ENCODE data around the gene SLC1A2.

DNA sequence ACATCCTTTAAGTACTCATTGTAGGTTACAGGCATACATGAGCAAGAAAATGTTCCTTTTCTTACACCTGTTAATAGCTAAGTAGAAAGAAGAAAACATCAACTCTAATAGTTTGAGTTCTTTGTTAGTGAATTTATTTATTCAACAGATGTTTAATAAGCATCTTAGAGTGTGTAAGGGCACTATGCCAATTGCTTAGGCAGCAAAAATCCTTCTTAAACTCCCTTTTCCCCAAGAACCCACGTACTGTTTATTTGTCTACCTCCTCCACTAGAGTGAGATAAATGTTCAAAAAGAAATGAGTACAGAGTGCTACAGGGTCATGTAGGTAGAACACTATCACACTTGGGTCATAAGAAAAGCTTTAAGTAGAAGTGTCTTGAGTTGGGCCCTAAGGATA is 149.0 kb downstream of the SLC1A2 start:
- TF ChIP-seq, protein P1, sequence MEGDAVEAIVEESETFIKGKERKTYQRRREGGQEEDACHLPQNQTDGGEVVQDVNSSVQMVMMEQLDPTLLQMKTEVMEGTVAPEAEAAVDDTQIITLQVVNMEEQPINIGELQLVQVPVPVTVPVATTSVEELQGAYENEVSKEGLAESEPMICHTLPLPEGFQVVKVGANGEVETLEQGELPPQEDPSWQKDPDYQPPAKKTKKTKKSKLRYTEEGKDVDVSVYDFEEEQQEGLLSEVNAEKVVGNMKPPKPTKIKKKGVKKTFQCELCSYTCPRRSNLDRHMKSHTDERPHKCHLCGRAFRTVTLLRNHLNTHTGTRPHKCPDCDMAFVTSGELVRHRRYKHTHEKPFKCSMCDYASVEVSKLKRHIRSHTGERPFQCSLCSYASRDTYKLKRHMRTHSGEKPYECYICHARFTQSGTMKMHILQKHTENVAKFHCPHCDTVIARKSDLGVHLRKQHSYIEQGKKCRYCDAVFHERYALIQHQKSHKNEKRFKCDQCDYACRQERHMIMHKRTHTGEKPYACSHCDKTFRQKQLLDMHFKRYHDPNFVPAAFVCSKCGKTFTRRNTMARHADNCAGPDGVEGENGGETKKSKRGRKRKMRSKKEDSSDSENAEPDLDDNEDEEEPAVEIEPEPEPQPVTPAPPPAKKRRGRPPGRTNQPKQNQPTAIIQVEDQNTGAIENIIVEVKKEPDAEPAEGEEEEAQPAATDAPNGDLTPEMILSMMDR (conservative IDR thresholded peaks at IDR 0.05; ENCODE audit: low read length) = no peak
- no peak for TF ChIP-seq EZH2phosphoT487 (IDR thresholded peaks at IDR 0.05; ENCODE audit: borderline replicate concordance, low read depth, low read length)
